AG04450 (cell line): ENCODE measurements around the gene GET4. TPM values are rescaled to one million over a fixed set of nuclear protein-coding genes. Genes with fewer than 3 reads are reported as not detected.

Source experiments
- CTCF ChIA-PET: fragments of 300-600, 350-600 bp; formaldehyde crosslinking; extraction: SDS; loops from one replicate; lab custom pipeline; 2022; ENCODE audit warnings: antibody characterized with exemption, inconsistent platforms; lab: Charles Lee
- POLR2A ChIA-PET: fragments of 350-600 bp; formaldehyde crosslinking; extraction: SDS; loops from one replicate; lab custom pipeline; 2021; ENCODE audit warnings: antibody characterized with exemption, inconsistent platforms; lab: Yijun Ruan, JAX
- DNase-seq: peaks from one replicate; pipeline ENCODE4 v3.0.0-alpha.2; 2011; ENCODE audit warnings: low read depth, low spot score
- H3K27ac ChIP-seq: one replicate; pipeline ENCODE4 v1.5.1; 2012; ENCODE audit warnings: low read depth, low read length, control low read depth
- H3K27me3 ChIP-seq: one replicate; pipeline ENCODE4 v1.6.0; 2012; ENCODE audit warnings: low read length; ENCODE audit not compliant: control insufficient read depth, insufficient read depth
- H3K4me3 ChIP-seq: 2 replicates; pipeline ENCODE4 v1.5.1; 2011; ENCODE audit warnings: mild to moderate bottlenecking, low read depth, low read length, control low read depth
- H3K9me3 ChIP-seq: 2 replicates; pipeline ENCODE4 v1.5.1; 2012; ENCODE audit warnings: low read length; ENCODE audit not compliant: control insufficient read depth, insufficient read depth
- CTCF ChIP-seq: IDR thresholded peaks from 2 replicates; pipeline ENCODE4 v1.5.1; 2011; ENCODE audit warnings: low read depth, low read length, control low read depth, inconsistent platforms
- polyA plus RNA-seq: library from polyadenylated mRNA; depleted of rRNA; stranded (reverse); fragments of >200 nt; gene quantifications from 2 replicates; pipeline ENCODE4 v1.2.3, GENCODE V29; 2011

The GET4 gene
- polyA plus RNA-seq, 1 experiment: 13.9 TPM

DNA sequence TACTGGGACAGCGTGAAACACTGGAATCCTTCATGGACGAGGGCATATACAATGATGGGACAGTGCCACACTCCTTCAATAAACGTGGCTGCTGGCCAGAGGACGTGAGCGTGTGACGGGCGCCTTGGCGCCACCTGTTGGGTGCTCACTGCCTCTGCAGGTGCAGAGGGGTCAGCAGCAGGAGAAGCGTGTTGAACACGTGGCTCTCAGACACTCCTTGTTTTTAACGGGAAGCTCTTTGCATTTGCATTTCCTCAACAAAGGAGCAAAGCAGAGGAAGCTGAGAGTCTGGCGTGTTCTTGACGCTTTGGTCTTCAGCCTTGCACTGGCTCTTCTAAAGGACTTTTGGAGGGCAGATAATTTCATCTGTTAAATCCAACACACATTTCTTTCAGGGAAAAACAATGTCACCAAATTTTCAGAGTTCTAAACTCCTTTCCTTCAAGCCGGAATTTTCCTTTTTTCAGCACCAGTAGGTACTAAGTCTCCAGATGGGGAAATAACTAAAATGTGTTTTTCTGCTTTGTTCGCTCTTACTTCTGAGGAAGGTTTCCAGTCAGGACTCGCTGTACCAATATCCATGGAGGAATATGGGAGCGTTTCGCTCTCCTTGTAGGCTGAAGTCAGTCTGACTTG, 2.9 kb upstream of the GET4 start:
- H3K27me3 ChIP-seq: no peaks in the 10 kb centered on the region
- H3K4me3 ChIP-seq: no peak overlapping the region
- H3K27ac ChIP-seq: no peak overlapping the region
- TF ChIP-seq CTCF: peak; percentile 92
- CTCF ChIA-PET: interaction anchor here (0.6 to 2.6 kb wide), 13 partner anchors 10 to 559 kb away, joined by 3 to 51 read pairs (median 6); no protein-coding TSS in a partner anchor
- peak; percentile 38 for DNase-seq
- no peaks in the 10 kb centered on the region; the same call in 1 of the 2 replicates for H3K9me3 ChIP-seq
- POLR2A ChIA-PET: interaction anchor here (1.4 kb wide), 1 partner anchor 42 kb away, joined by 3 read pairs; the partner anchor contains the start of gene SUN1

GRCh38 chr7:874031-874749, 2.2 kb upstream of the GET4 start:
- CTCF ChIA-PET: interaction anchor here (0.6 to 2.6 kb wide), 14 partner anchors 11 to 560 kb away, joined by 3 to 51 read pairs (median 6); no protein-coding TSS in a partner anchor
- TF ChIP-seq CTCF: no peak
- no peak for DNase-seq
- Histone ChIP-seq H3K27ac (no peak overlapping the region), H3K27me3 (no peaks in the 10 kb centered on the region), H3K4me3 (no peak overlapping the region), H3K9me3 (no peaks in the 10 kb centered on the region; the same call in 1 of the 2 replicates)
- POLR2A ChIA-PET: interaction anchor here (1.4 kb wide), 1 partner anchor 42 kb away, joined by 3 read pairs; the partner anchor contains the start of gene SUN1

DNA sequence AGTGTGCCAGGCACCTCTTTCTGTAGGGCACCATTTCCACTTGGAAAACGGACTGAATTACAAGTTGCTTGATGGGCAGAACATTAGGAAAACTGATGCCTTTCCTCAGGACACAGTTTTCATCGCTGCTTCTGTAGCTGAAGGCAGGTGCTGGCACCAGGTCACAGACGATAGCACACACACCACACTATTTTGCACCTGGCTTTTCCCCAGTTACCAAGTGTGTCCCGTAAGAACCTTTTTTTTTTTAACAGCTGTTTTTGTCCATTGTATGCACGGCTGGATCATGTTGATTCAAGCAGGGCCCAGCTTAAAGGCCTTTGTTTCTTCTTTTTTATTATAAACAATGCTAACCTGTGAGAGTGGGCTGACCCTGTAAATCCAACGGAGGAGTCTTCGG, 1.3 kb upstream of the GET4 start:
- POLR2A ChIA-PET: interaction anchor here (0.6 kb wide), 1 partner anchor 89 kb away, joined by 12 read pairs; no protein-coding TSS in a partner anchor
- no peak for TF ChIP-seq CTCF
- H3K27ac ChIP-seq: no peak overlapping the region

GRCh38 chr7:875476-876076, 778 bp upstream of the GET4 start:
- ChIA-PET POLR2A (interaction anchor here (0.6 to 1.4 kb wide), 2 partner anchors 89 to 99 kb away, joined by 3 to 12 read pairs; partner anchors contain the start of gene COX19), CTCF (interaction anchor here (0.7 to 1.5 kb wide), 3 partner anchors 34 to 592 kb away, joined by 3 to 8 read pairs (median 5); no protein-coding TSS in a partner anchor)
- no peaks in the 10 kb centered on the region; the same call in 1 of the 2 replicates for H3K9me3 ChIP-seq
- H3K27ac ChIP-seq: peak overlapping the region; percentile 57
- DNase-seq: no peak
- no peak for TF ChIP-seq CTCF
- H3K4me3 ChIP-seq: peak overlapping the region; percentile 35; the same call in 1 of the 2 replicates
- H3K27me3 ChIP-seq: no peaks in the 10 kb centered on the region

More for the DNA sequence above, 1.3 kb upstream of the GET4 start:
- Histone ChIP-seq H3K27me3 (no peaks in the 10 kb centered on the region), H3K9me3 (no peaks in the 10 kb centered on the region; the same call in 1 of the 2 replicates), H3K4me3 (no peak overlapping the region)
- CTCF ChIA-PET: interaction anchor here (0.7 to 1.5 kb wide), 2 partner anchors 33 to 89 kb away, joined by 3 to 8 read pairs; no protein-coding TSS in a partner anchor
- DNase-seq: no peak
